K562 (cell line): ENCODE results near the gene ZNF451. TPM values are rescaled to one million over a fixed set of nuclear protein-coding genes. Genes with fewer than 3 reads are reported as not detected.

Source experiments
- ATAC-seq: fragments of 200-7000 bp; cut with Tn5 transposase; 3 replicates; pipeline ENCODE4 v1.9.1; 2020; ENCODE audit warnings: moderate library complexity
- BruUV-seq: library from RNA; stranded (reverse); fragments of 400-500 nt; replicated peaks from 2 replicates; lab custom pipeline; 2021; lab: Mats Ljungman, UMichigan
- CTCF ChIA-PET: fragments of 300-600 bp; formaldehyde crosslinking; extraction: SDS; loops from one replicate; lab custom pipeline; 2021; ENCODE audit warnings: low intra/inter-chr PET ratio; lab: Yijun Ruan, JAX
- POLR2A ChIA-PET: fragments of 300-600, 350-650 bp; sonication (Branson Sonifier 250); formaldehyde crosslinking; extraction: SDS; loops from one replicate; lab custom pipeline; 2021; ENCODE audit warnings: antibody characterized with exemption, inconsistent platforms; lab: Yijun Ruan, JAX
- DNase-seq, 4 experiments: peaks; one replicate each; pipeline versions ENCODE4 v3.0.0 to v3.0.0-alpha.2; 2011 to 2018; ENCODE audit warnings: low spot score in 3 of 4, mixed read lengths in 3 of 4; ENCODE audit errors: extremely low read depth in 1 of 4
- FAIRE-seq: peaks from 2 replicates; lab custom pipeline; 2011; peaks lifted over from hg19 to GRCh38; lab: Jason Lieb, UNC
- H2AFZ ChIP-seq: 2 replicates; pipeline ENCODE4 v1.6.0; 2011; ENCODE audit warnings: low read depth, low read length, control low read depth, inconsistent platforms
- H3K27ac ChIP-seq: fragments of 200-600 bp; 3 replicates; pipeline ENCODE4 v1.8.0; 2011; ENCODE audit warnings: low read depth, mild to moderate bottlenecking, control low read depth, inconsistent platforms, low read length, moderate library complexity, mixed read lengths; ENCODE audit errors: extremely low read depth
- H3K27me3 ChIP-seq, 2 experiments: fragments of 300-600 bp in 1 of 2; 2 replicates in 1 of 2; 3 replicates in 1 of 2; pipeline versions ENCODE4 v1.6.0 to v1.8.0; 2011; ENCODE audit warnings: inconsistent platforms in 2 of 2, low read length in 2 of 2, mild to moderate bottlenecking in 1 of 2, mixed read lengths in 1 of 2, moderate library complexity in 1 of 2; ENCODE audit not compliant: control insufficient read depth in 2 of 2, insufficient read depth in 2 of 2
- H3K36me3 ChIP-seq: fragments of 300-600 bp; 3 replicates; pipeline ENCODE4 v1.8.0; 2011; ENCODE audit warnings: mild to moderate bottlenecking, low read length, inconsistent platforms; ENCODE audit not compliant: control insufficient read depth, insufficient read depth
- H3K4me1 ChIP-seq, 2 experiments: fragments of 200-600 bp in 1 of 2; replicated peaks in 1 of 2; 2 replicates in 1 of 2; 3 replicates in 1 of 2; pipeline versions ENCODE4 v1.5.1 to v1.8.0; 2011; ENCODE audit warnings: inconsistent platforms in 2 of 2, low read length in 2 of 2, mild to moderate bottlenecking in 1 of 2, mixed read lengths in 1 of 2, moderate library complexity in 1 of 2; ENCODE audit not compliant: control insufficient read depth in 2 of 2, insufficient read depth in 2 of 2
- H3K4me2 ChIP-seq: 2 replicates; pipeline ENCODE4 v1.6.1; 2011; ENCODE audit warnings: low read length, control low read depth, inconsistent platforms, mixed read lengths; ENCODE audit not compliant: insufficient read depth
- H3K4me3 ChIP-seq: fragments of 200-600 bp; sonication (generic), shearing (Covaris generic); 2 replicates; pipeline ENCODE4 v1.5.1; 2016; ENCODE audit warnings: control low read depth, inconsistent platforms
- H3K79me2 ChIP-seq: fragments of 200-600 bp; 3 replicates; pipeline ENCODE4 v1.8.0; 2011; ENCODE audit warnings: low read length, inconsistent platforms; ENCODE audit not compliant: control insufficient read depth, insufficient read depth
- H3K9ac ChIP-seq, 2 experiments: 2 replicates each; pipeline versions ENCODE4 v1.6.0 to v1.6.1; 2011; ENCODE audit warnings: low read depth in 2 of 2, low read length in 2 of 2, control low read depth in 1 of 2, inconsistent platforms in 1 of 2, mild to moderate bottlenecking in 1 of 2, mixed read lengths in 1 of 2; ENCODE audit not compliant: insufficient read depth in 1 of 2
- H3K9me1 ChIP-seq: one replicate; pipeline ENCODE4 v1.6.0; 2011; ENCODE audit warnings: inconsistent platforms, mild to moderate bottlenecking, low read length, moderate library complexity; ENCODE audit not compliant: control insufficient read depth, insufficient read depth
- H3K9me3 ChIP-seq: replicated peaks from 2 replicates; pipeline ENCODE4 v1.5.1; 2011; ENCODE audit warnings: low read depth, low read length, inconsistent platforms; ENCODE audit not compliant: control insufficient read depth, insufficient read depth
- H4K20me1 ChIP-seq: replicated peaks from 2 replicates; pipeline ENCODE4 v1.6.1; 2011; ENCODE audit warnings: low read length, inconsistent platforms, mixed read lengths; ENCODE audit not compliant: control insufficient read depth, insufficient read depth
- CREB3L1 ChIP-seq: fragments of 450-650 bp; IDR thresholded peaks from 2 replicates; pipeline ENCODE4 v1.6.1; 2014; ENCODE audit warnings: low read depth, mild to moderate bottlenecking, moderate library complexity, borderline replicate concordance
- HCFC1 ChIP-seq: IDR thresholded peaks from 2 replicates; pipeline ENCODE4 v1.6.1; 2012; ENCODE audit warnings: low read depth, low read length, improper control_type of control experiment
- ILK ChIP-seq: fragments of 450-650 bp; IDR thresholded peaks from 2 replicates; pipeline ENCODE4 v1.6.1; 2016; ENCODE audit warnings: missing genetic modification characterization, low read depth, mild to moderate bottlenecking, missing compliant biosample characterization, moderate library complexity, borderline replicate concordance
- KDM2B ChIP-seq: fragments of 250-450 bp; sonication (Bioruptor Pico); IDR thresholded peaks from 2 replicates; pipeline ENCODE4 v1.8.0; 2021; ENCODE audit warnings: mild to moderate bottlenecking, moderate library complexity
- MITF ChIP-seq: IDR thresholded peaks from 2 replicates; pipeline ENCODE4 v1.6.1; 2014; ENCODE audit warnings: antibody characterized with exemption
- NFRKB ChIP-seq: fragments of 450-650 bp; IDR thresholded peaks from 2 replicates; pipeline ENCODE4 v1.6.1; 2016; ENCODE audit warnings: low read depth
- POLR2AphosphoS2 ChIP-seq: IDR thresholded peaks from 2 replicates; pipeline ENCODE4 v1.6.1; 2012; ENCODE audit warnings: low read length, improper control_type of control experiment
- RBM25 ChIP-seq: fragments of 200-400 bp; formaldehyde crosslinking; IDR thresholded peaks from 2 replicates; pipeline ENCODE4 v1.6.1; 2018; ENCODE audit warnings: low read length, low read depth, moderate library complexity; ENCODE audit not compliant: severe bottlenecking
- SMC3 ChIP-seq: conservative IDR thresholded peaks from 2 replicates; pipeline ENCODE4 v1.6.1; 2011; ENCODE audit warnings: low read depth, low read length, improper control_type of control experiment; ENCODE audit not compliant: insufficient read depth
- SPI1 ChIP-seq: IDR thresholded peaks from 2 replicates; pipeline ENCODE4 v1.6.1; 2011; ENCODE audit warnings: low read depth, low read length, control low read depth, borderline replicate concordance
- SREBF1 ChIP-seq: fragments of 150-350 bp; IDR thresholded peaks from 2 replicates; pipeline ENCODE4 v1.6.1; 2014; ENCODE audit warnings: antibody characterized with exemption, low read depth, low read length, borderline replicate concordance
- SRSF7 ChIP-seq: fragments of 200-400 bp; formaldehyde crosslinking; optimal IDR thresholded peaks from 2 replicates; pipeline ENCODE3; 2017; ENCODE audit warnings: mild to moderate bottlenecking, low read depth, low read length
- THRAP3 ChIP-seq: fragments of 450-650 bp; IDR thresholded peaks from 2 replicates; pipeline ENCODE4 v1.6.1; 2016; ENCODE audit warnings: mild to moderate bottlenecking, inconsistent platforms, borderline replicate concordance
- TRIM28 ChIP-seq: fragments of 450-650 bp; IDR thresholded peaks from 2 replicates; pipeline ENCODE4 v1.6.1; 2017
- ZSCAN29 ChIP-seq: fragments of 450-650 bp; IDR thresholded peaks from 2 replicates; pipeline ENCODE4 v1.6.1; 2017
- WGBS: fragments of 100-300 bp; shearing (Covaris generic); methylation state at CpG from one replicate; pipeline ENCODE4 v1.1.6; 2016; ENCODE audit warnings: low coverage, mixed read lengths; ENCODE audit not compliant: insufficient coverage; ENCODE audit errors: missing lambda C conversion rate; 5-methylcytosine and 5-hydroxymethylcytosine counted together
- in situ Hi-C: fragments of 300-500 bp; cut with MboI; formaldehyde crosslinking; loops from 4 replicates; pipeline ENCODE4 v1.15.0; 2018; ENCODE audit warnings: inconsistent platforms, mixed read lengths
- intact Hi-C: fragments of 100-400 bp; cut with micrococcal nuclease; formaldehyde crosslinking; loops from 2 replicates; pipeline ENCODE4 v1.14.2; 2022
- polyA plus RNA-seq, 8 experiments: library from polyadenylated mRNA; depleted of rRNA in 4 of 8; stranded (reverse) in 5 of 8; unstranded in 3 of 8; fragments of >200 nt; fragmentation: Nextera tagmentation in 2 of 8; fragmentation: Illumina TruSeq in 1 of 8; extraction: Ambion mirVana in 2 of 8; extraction: Trizol in 1 of 8; gene quantifications; 2 replicates each; pipeline versions ENCODE4 v1.2.1 to v1.2.3, GENCODE V29; 2011 to 2014; ENCODE audit warnings: inconsistent platforms in 1 of 8, missing spikeins in 1 of 8
- total RNA-seq, 7 experiments: library from RNA; depleted of rRNA in 6 of 7; stranded (reverse); fragments of >200 nt in 6 of 7; fragmentation: Illumina TruSeq in 2 of 7; extraction: Trizol in 2 of 7; gene quantifications; 2 replicates each; pipeline versions ENCODE4 v1.2.1 to v1.2.3, GENCODE V29; 2011 to 2021; ENCODE audit warnings: low replicate concordance in 1 of 7
- TF ChIP-seq, protein P1 (sequence below): sonication (generic); formaldehyde crosslinking; IDR thresholded peaks from 2 replicates; pipeline ENCODE4 v1.9.0; 2022; ENCODE audit warnings: mild to moderate bottlenecking, missing genetic modification reagents
- TF ChIP-seq, protein P2 (sequence below), 2 experiments: fragments of 450-650 bp; conservative IDR thresholded peaks; 2 replicates each; pipeline ENCODE4 v1.6.1; 2017; ENCODE audit warnings: mild to moderate bottlenecking in 2 of 2, moderate library complexity in 2 of 2

ZNF451 gene
- total and polyA plus RNA-seq, 9 of the 15 experiments (the other 6 are each of a cell fraction or from before 2014, with no cell fraction given), result 16.1 to 74.3 (median 38.3) TPM

GRCh38 chr6:57106990-57107389 is 17.0 kb downstream of the ZNF451 start:
- 88% methylated on average over 1 of the region's 1 CpG for WGBS
- H3K9me1 ChIP-seq, result no peaks in the 10 kb centered on the region
- H4K20me1 ChIP-seq, result peaks cover 8% of the 10 kb centered on the region; the same call in 1 of the 2 replicates
- no peak for DNase-seq
- ATAC-seq, result no peak
- ChIA-PET CTCF (interaction anchor here (1.0 kb wide), 1 partner anchor 11 kb away, joined by 4 read pairs; no protein-coding TSS in a partner anchor), POLR2A (interaction anchor here (0.7 kb wide), 1 partner anchor 28 kb away, joined by 3 read pairs; no protein-coding TSS in a partner anchor)
- H3K4me1 ChIP-seq, result no peaks in the 10 kb centered on the region; a peak in 2 of 5 replicates
- H3K4me2 ChIP-seq, result no peak overlapping the region
- H3K79me2 ChIP-seq, result peaks cover 92% of the 10 kb centered on the region
- H3K36me3 ChIP-seq, result peaks cover 75% of the 10 kb centered on the region
- intact Hi-C loops (no loop called here), in situ Hi-C loops (no loop called here)
- H3K9ac ChIP-seq, result no peak overlapping the region
- FAIRE-seq, result no peak
- no peaks in the 10 kb centered on the region for H3K27me3 ChIP-seq
- no TSS peak for BruUV-seq
- no peak overlapping the region for H2AFZ ChIP-seq
- H3K27ac ChIP-seq, result no peak overlapping the region
- H3K9me3 ChIP-seq, result no peaks in the 10 kb centered on the region
- H3K4me3 ChIP-seq, result no peak overlapping the region
- TF ChIP-seq SPI1 (no peak), POLR2AphosphoS2 (no peak), RBM25 (no peak), HCFC1 (no peak), KDM2B (CRISPR knock-in tag) (no peak), SREBF1 (no peak), TRIM28 (no peak), THRAP3 (no peak), CREB3L1 (no peak), MITF (no peak), ZSCAN29 (no peak), SMC3 (no peak), SRSF7 (no peak), ILK (tag) (no peak), NFRKB (no peak)
- TF ChIP-seq, protein P1, sequence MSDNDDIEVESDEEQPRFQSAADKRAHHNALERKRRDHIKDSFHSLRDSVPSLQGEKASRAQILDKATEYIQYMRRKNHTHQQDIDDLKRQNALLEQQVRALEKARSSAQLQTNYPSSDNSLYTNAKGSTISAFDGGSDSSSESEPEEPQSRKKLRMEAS (CRISPR knock-in tag), result no peak
- TF ChIP-seq, protein P2, sequence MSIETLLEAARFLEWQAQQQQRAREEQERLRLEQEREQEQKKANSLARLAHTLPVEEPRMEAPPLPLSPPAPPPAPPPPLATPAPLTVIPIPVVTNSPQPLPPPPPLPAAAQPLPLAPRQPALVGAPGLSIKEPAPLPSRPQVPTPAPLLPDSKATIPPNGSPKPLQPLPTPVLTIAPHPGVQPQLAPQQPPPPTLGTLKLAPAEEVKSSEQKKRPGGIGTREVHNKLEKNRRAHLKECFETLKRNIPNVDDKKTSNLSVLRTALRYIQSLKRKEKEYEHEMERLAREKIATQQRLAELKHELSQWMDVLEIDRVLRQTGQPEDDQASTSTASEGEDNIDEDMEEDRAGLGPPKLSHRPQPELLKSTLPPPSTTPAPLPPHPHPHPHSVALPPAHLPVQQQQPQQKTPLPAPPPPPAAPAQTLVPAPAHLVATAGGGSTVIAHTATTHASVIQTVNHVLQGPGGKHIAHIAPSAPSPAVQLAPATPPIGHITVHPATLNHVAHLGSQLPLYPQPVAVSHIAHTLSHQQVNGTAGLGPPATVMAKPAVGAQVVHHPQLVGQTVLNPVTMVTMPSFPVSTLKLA (conservative IDR thresholded peaks at IDR 0.05), result no peak
